GM19025 (cell line): Measurements from ENCODE around the gene TBX21.

Experiments used
- ATAC-seq: cut with Tn5 transposase; IDR thresholded peaks from one replicate; pipeline ENCODE4 v1.9.1; 2021; ENCODE audit warnings: mild to moderate bottlenecking, low read depth, moderate library complexity; ENCODE audit not compliant: unreplicated experiment

The TBX21 gene

GRCh38 chr17:47697906-47698711, 34.9 kb upstream of the TBX21 start:
- ATAC-seq: no peak

- ATAC-seq: no peak
These were observed 34.1 kb upstream of the TBX21 start for GRCh38 chr17:47698749-47699535.

- ATAC-seq: no peak
These were observed 33.5 kb upstream of the TBX21 start for GRCh38 chr17:47699536-47699840.

- no peak for ATAC-seq
These were observed 32.3 kb upstream of the TBX21 start for GRCh38 chr17:47700471-47701449.

GRCh38 chr17:47701608-47702007, 31.4 kb upstream of the TBX21 start:
- ATAC-seq: no peak

GRCh38 chr17:47702391-47702995, 30.5 kb upstream of the TBX21 start:
- no peak for ATAC-seq

- no peak for ATAC-seq
These were observed 29.8 kb upstream of the TBX21 start for GRCh38 chr17:47703191-47703591.

- ATAC-seq: no peak
These were observed 29.4 kb upstream of the TBX21 start for GRCh38 chr17:47703671-47704070.

- no peak for ATAC-seq
These were observed 28.9 kb upstream of the TBX21 start for GRCh38 chr17:47704116-47704515.

GRCh38 chr17:47704736-47705135, 28.3 kb upstream of the TBX21 start:
- ATAC-seq: no peak

GRCh38 chr17:47705536-47706530, 27.2 kb upstream of the TBX21 start:
- ATAC-seq: no peak

- no peak for ATAC-seq
These were observed 25.8 kb upstream of the TBX21 start for GRCh38 chr17:47707056-47707804.

GRCh38 chr17:47707884-47708283, 25.2 kb upstream of the TBX21 start:
- ATAC-seq: no peak

GRCh38 chr17:47708312-47708863, 24.6 kb upstream of the TBX21 start:
- ATAC-seq: no peak

GRCh38 chr17:47708864-47709541, 24.0 kb upstream of the TBX21 start:
- ATAC-seq: no peak

GRCh38 chr17:47709594-47709993, 23.4 kb upstream of the TBX21 start:
- ATAC-seq: no peak

- ATAC-seq: no peak
These were observed 21.5 kb upstream of the TBX21 start for GRCh38 chr17:47711366-47712099.
